GM18520 (cell line): ENCODE data around the gene FRMPD1.

Experiments
- ATAC-seq: cut with Tn5 transposase; IDR thresholded peaks from one replicate; pipeline ENCODE4 v1.9.1; 2021; ENCODE audit not compliant: unreplicated experiment

Gene FRMPD1

DNA sequence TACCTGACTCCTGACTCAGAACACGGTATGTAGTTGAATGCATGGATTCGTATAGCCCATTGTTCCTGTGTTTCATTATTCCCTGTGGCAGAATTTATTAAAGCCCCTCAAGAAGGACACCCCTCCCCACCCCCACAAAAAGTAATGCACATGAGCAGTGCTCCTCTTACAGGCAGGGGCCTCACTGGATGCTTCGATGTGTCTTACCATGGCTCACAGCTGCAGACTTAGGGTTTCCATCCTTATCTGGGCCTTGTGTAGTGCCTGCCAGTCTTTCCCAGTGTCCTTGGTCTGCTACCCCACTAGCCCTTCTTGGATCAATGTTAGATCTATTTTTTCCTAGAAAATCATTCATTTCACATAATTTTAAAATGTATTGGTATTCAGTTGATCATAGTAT is 119.2 kb downstream of the FRMPD1 start:
- no peak for ATAC-seq

DNA sequence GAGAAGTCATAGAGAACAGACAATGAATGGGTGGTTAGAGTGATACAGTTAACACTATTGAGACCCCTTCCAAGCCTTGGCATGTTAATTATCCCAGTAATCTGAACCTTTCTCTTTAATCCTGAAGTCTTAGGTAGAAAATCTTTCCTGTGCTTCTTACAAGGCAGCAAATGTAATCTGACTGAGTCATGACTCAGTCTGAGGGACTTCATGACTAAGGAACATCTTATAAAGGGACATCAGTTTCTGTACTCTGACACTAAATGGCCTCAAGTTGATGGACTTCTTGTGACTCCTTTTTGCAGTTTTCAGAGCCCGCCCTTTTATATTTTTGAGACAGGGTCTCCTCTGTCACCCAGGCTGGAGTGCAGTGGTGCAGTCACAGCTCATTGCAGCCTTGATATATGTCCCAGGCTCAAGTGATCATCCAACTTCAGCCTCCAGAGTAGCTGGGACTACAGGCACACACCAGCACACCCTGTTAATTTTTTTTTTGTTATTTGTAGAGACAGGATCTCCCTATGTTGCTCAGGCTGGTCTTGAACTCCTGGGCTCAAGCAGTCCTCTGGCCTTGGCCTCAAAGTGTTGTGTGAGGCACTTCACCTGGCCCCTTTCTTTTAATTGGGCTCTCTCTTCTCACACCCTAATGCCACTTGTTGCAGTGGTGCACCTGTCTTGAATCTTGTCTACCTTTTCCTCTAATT is 124.6 kb downstream of the FRMPD1 start:
- no peak for ATAC-seq

DNA sequence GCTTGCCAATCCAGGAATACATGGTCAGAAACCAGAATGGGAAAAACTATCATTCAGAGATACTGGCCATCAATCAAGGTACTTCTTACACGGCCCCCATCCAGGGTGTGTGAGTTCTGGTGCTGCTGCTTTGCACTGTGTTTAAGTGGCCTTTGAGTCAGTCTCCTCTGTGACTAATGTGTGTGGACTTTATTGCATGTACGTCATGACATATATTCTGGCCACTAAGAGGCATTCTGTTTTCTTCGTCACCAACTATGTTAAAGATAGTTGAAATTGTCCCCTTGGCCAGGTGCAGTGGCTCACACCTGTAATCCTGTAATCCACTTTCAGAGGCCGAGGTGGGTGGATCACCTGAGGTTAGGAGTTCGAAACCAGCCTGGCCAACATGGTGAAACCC is 125.6 kb downstream of the FRMPD1 start:
- no peak for ATAC-seq

DNA sequence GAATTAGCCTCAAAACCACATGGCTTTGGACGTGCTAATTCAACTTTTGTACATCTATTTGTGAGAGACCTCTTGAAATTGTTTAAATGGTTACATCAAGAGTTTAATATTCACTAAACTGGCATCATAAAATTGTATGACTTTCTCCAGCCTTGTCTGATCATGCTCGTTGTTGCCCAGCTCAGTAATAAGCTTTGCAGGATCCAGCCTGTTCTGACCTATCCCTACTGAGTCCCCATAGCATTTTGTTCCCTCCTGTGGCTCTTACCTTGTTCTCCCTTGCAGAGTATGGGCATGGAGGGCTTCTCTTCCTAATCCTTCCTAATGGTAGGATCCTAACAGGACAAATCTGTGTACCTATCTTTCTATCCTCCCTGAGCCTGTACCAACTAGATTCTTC is 127.8 kb downstream of the FRMPD1 start:
- ATAC-seq = no peak

DNA sequence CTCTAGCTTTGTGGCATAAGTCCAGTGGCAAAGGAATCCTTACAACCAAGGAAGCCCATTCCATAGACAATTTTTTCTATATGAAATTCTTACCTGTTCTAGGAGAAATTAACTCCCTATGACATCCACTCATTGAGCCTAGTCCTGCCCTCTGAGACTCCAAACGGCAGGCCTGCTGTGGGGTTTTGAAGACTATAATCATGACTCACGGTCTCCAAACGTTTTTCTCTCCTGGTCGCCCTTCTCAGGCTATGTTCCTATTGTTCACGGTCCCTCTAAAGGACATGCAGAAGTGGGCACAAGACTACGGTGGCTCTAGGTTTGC is 133.5 kb downstream of the FRMPD1 start:
- no peak for ATAC-seq

DNA sequence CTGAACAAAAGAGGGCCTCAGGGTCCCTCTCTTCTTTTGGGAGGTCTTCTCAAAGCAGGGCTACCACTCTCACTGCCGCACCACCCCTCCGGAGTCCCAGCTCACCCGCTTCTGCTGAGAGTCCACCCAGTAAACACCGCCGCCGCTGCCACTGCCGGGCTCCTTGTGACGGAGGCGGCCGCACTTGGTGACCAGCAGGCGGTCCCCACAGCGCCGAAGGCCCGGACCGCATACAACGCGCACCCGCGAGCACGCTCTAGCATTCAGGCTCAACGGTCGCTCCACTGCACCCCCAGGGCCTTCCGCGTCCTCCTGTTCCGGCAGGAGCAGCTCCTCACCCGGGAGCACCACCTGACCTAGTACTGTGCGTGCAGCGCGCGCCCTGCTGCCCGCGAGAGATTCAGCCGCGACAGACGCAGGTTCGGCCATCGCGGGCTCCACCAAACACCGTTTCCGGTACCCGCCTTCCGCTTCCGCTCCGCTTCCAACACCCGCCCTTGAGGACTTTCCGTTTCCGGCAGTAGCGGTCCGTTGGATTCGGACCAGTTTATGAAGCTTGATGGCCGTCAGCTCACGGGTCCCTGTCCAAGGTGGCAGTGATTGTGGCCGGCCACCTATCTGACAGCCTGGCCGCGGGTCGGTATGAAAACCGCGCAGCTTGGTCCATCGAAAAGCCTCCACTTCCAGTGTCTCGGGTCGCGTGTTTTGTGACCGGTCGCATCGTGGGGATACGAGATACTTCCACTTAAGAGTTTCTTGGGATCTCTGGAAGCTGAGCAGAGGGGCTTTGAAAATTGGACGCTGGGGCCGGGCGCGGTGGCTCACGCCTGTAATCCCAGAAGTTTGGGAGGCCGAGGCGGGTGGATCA is 134.1 kb downstream of the FRMPD1 start, which contains the start of gene EXOSC3:
EXOSC3 (minus strand) TSS at position 449 of the 868 bp plus-strand sequence; CDS start at position 429, 20 bp downstream.
- ATAC-seq = peak; percentile 85

DNA sequence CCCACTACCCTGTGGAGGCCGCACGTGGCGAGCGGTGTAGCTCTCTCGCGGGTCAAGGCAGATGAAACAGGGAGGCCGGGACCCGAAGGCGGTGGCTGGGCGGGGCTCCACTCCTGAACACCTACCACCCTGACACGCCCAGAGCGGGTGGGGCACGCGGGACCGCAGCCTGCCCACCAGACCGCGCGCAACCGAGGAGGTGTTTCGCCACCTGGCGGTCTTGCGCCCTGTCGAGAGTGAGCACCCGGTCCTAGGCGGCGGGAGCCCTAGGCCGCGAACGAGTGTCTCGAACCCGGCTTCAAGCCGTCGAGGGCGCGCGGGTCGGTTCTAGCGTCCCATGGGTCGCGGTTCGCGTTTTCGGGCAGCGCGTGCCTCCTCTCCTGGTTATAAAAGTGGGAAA is 136.3 kb downstream of the FRMPD1 start:
- no peak for ATAC-seq

DNA sequence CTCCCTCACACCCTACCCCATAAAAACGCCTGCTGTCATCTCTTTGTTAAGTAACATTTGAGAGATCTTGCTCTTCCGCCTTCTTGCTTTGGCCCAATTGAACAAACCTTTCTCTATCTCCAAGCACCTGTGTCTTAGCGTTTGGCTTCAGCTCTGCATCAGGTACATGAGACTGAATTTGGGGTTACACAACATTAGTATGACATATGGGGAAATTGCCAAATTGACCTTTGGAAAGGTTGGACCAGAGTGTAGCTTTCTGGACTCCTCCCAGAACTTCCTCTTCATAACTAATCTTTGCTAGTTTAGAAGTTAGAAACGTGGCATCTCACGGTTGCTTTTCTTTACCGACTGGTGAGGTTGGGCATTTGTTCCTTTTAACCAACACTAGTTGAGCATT is 137.6 kb downstream of the FRMPD1 start:
- no peak for ATAC-seq

DNA sequence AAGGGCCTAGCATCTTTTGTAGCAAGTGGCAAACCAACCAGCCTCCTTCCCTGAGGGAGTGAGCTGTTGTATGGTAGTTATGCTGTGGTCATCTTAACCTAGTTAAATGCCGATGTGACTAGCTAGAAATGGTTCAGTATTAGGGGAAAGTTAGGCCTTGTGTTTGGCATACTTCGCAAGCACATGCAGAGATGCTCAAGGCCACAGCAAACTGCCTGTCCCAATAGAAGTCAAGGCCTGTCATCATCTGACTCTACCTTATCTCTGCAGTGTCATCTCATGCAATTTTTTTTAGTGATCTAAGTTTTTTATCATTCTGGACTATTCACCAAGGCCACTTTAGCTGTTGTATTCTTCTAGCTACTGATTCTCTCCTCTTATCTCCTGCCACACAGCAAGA is 139.3 kb downstream of the FRMPD1 start:
- no peak for ATAC-seq

DNA sequence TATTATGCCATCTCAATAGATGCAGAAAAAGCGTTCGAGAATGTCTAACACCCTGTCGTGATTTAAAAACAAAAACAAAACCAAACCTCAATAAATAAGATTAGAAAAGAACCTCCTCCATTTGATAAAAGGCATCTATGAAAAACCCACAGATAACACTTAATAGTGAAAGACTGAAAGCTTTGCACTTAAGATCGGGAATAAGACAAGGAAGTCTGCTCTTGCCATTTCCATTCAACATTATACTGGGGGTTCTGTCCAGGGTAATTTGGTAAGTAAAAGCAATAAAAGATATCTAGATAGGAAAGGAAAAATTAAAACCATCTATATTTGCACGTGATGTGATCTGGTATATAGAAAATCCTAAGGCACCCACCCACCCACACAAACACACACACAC is 141.4 kb downstream of the FRMPD1 start:
- no peak for ATAC-seq

DNA sequence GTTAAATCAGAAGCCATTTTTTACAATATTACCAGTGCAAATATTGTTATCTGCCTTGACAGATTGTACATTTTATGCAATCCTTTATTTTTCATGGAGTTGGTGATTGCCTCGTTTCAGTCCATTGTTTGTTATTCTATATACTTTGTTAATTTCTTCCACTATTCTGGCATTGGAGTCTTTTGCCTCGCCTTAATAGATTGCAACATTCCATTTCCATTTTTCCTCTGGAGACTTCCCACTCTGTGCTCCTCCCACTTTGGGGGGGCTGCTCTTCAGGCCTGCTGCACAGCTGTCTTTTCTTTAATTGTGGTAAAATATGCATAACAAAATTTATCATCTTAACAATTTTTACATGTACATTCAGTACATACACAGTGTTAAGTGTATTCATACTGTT is 145.5 kb downstream of the FRMPD1 start:
- no peak for ATAC-seq
